Left hindlimb (tissue), 1 donor: ENCODE results near the gene TBC1D1.

Experiments
- DNase-seq: peaks from one replicate; pipeline ENCODE4 v3.0.0-alpha.2; 2018

Gene TBC1D1

DNA sequence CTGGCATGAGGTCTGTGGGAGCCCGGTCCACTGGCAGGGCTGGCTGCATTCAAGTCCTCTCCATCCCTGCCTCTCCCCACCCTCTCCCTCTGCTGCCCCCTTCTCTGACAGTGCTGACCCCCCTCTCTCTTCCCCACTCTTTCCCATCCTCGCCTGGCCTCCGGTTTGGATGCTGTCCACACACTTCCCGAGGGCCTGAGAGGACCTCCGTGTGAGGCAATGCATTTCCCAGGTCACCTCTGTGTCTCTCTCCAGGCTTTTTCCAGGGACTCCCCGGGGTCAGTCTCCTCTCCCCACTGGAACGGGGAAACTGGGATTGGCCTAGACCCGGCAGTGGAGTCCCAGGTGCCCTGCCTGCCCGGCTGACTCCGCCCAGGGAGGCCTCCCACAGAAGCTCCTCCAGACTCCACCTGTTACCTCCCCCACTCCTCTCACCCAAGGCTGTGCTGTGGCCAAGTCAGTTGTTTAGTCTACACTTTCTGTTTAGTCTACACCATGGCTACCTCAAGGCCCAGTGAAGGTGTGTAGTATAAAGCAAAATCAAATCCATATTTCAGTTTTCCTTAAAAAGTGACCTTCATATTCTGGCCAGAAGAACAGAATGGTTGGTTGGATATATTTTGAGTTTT is 216.1 kb downstream of the TBC1D1 start:
- no peak for DNase-seq

GRCh38 chr4:38107818-38108217 is 216.9 kb downstream of the TBC1D1 start:
- no peak for DNase-seq

DNA sequence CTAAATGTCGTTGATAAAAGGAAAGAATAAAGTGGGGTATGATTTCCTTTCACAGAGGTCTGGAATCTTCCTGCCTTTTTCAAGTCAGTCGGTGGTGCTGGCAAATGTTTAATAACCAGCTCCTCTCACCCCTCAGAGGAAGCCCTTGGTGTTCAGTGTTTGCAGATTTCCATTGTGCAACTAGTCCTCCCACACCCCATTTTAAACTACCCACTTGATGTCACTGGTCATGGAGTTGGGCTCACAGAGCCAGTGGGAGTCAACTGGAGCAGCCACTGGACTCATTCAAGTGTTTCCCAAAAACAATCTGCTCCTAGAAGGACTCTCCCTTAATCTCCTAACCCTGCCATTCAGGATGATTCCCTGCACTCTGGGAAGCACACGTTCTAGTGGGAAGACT is 218.5 kb downstream of the TBC1D1 start:
- DNase-seq, result no peak

- DNase-seq, result no peak
Observed at GRCh38 chr4:38109896-38110295, 219.0 kb downstream of the TBC1D1 start.

DNA sequence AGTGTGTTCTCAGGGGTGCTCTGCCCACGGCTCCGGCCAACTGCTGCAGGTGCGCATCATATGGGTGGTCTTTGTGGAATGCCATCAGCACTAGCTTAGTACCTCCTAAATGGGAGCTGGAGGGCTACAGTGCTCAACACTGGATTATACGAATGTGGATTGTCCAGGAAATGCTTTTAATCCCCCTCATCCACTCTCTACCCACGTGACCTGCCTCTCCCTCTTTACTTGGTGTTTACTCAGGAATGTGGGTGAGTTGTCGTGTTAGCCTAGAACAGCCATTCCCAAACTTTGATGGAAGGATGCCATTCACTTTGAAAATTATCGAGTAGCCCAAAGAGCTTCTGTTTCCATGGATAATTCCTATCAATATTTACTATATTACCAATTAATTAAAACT is 220.1 kb downstream of the TBC1D1 start:
- DNase-seq, result no peak

- DNase-seq, result no peak
Observed at GRCh38 chr4:38111717-38112116, 220.8 kb downstream of the TBC1D1 start.

- no peak for DNase-seq
Observed at GRCh38 chr4:38113132-38113531, 222.2 kb downstream of the TBC1D1 start.

- no peak for DNase-seq
Observed at GRCh38 chr4:38113551-38113950, 222.7 kb downstream of the TBC1D1 start.

- no peak for DNase-seq
Observed at GRCh38 chr4:38114386-38115150, 223.7 kb downstream of the TBC1D1 start.

GRCh38 chr4:38115601-38116000 is 224.7 kb downstream of the TBC1D1 start:
- no peak for DNase-seq

DNA sequence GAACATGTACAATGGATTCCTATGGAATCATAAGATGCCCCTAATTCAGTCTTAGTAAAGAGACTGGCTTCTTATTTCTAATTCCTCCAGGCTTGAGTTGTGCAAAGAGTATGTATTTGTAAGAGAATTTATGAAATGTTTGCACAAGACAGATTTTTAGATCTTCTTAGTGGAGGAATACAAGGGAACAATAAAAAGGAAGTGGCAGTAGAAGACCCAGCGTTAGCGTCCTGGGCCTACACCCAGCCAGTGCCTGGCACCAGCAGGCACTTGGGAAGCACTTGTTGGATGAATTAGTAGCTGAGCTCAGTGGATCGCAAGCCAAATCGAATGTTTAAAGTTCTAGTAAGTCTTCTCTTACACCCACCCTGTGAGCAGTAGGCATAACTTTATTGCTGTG is 226.7 kb downstream of the TBC1D1 start:
- DNase-seq, result no peak

DNA sequence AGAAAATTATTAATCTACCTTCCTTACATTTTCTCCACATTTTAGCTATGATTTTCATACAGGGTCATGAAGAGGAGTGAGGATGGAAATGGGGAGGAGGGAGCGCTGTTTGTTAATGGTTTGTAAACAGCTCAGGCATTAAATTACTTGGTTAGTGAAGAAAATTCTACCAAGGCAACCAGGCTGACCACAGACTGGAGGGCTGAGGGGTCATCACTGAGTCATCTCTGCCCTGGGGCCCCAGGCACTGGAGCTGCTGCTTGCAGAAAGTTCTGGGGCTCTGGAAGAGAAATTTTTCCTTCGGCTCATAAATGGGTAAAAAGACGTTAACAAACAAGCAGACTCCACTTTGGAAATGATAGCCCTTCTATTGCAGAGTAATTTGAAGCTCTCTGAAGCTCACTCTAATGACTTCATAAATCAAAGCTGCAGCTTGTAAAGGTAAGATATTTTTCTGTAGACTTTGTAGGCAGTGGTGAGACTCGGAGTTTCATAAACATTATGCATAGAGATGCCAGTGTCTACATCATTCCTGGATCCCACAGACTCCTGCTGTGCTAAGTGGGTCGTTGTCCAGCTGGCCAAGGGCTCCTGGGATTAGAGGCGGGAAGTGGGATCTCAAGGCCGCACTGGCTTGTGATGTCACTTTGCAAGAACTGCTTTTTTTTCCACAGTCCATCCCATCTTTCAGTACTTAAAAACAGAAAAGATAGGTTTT is 228.9 kb downstream of the TBC1D1 start:
- DNase-seq, result peak; percentile 79

GRCh38 chr4:38120772-38121171 is 229.9 kb downstream of the TBC1D1 start:
- DNase-seq, result no peak

- no peak for DNase-seq
Observed at GRCh38 chr4:38122060-38122459, 231.2 kb downstream of the TBC1D1 start.

- no peak for DNase-seq
Observed at GRCh38 chr4:38123555-38123954, 232.7 kb downstream of the TBC1D1 start.

GRCh38 chr4:38124961-38125360 is 234.1 kb downstream of the TBC1D1 start:
- no peak for DNase-seq

DNA sequence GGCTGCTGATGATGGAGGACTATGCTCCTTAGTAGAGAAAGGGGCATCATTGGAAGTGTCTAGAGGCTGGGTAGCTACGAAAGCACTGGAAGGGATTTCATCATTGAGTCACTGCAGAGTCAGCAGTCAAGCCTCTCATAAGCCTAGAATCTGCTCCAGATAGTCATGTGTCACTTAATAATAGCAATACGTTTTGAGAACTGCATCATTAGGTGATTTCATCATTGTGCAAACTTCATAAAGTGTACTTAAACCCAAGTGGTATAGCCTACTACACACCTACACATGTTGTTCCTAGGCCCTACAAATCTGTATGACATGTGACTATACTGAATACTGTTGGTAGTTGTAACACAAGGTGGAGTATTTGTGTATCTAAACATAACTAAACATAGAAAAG is 234.9 kb downstream of the TBC1D1 start:
- no peak for DNase-seq

GRCh38 chr4:38128478-38129459 is 237.9 kb downstream of the TBC1D1 start:
- DNase-seq, result no peak

GRCh38 chr4:38129460-38130227 is 238.8 kb downstream of the TBC1D1 start:
- DNase-seq, result no peak

- no peak for DNase-seq
Observed at GRCh38 chr4:38130884-38131283, 240.0 kb downstream of the TBC1D1 start.

DNA sequence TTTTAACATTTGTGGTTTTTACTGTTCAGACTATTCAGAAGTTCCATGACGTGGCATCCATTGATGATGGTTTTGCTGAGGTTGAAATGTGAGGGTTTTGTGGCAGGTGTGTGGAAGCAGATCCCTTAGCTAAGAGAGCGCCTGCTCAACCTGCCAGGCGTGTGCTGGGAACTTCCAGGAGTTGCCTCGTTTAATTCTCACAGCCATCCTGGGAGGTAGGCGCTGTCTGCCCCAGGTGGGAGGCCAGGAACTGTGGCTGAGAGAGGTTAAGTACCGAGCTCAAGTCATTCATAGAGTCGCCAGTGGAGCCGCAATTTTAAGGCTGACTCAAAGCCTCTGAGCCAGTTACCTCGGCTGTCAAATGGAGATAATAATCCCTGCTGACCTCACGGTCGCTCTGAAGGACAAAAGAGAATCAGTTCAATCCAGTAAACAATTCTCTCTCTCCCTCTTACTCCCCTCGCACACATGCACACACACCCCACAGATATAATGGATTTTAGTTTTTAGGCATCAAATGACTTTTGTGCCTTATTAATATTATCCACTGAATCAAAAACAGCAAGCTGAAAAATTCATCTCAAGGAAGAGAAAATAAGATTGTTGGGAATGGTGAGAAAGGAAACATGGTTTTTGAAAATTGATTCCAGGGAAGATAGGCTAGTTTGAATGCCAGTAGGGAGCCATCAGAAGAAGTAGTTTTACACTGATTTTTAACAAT is 240.6 kb downstream of the TBC1D1 start:
- DNase-seq, result no peak
